Epithelial cell of esophagus (primary cell): ENCODE measurements around the gene ARHGAP42.

Experiments
- DNase-seq: peaks from one replicate; pipeline ENCODE4 v3.0.0; 2010; ENCODE audit warnings: low read depth
- H3K4me3 ChIP-seq: 2 replicates; pipeline ENCODE4 v1.5.1; 2011; ENCODE audit warnings: mild to moderate bottlenecking, low read length, control low read depth
- CTCF ChIP-seq: IDR thresholded peaks from 2 replicates; pipeline ENCODE4 v1.5.1; 2011; ENCODE audit warnings: low read depth, mild to moderate bottlenecking, low read length, control low read depth, inconsistent platforms; ENCODE audit not compliant: insufficient read depth; ENCODE audit errors: missing control alignments

Gene ARHGAP42

GRCh38 chr11:100925935-100926334 is 238.8 kb downstream of the ARHGAP42 start:
- H3K4me3 ChIP-seq: no peak overlapping the region
- no peak for TF ChIP-seq CTCF
- peak; percentile 61 for DNase-seq

GRCh38 chr11:100927579-100927978 is 240.5 kb downstream of the ARHGAP42 start:
- no peak for DNase-seq
- H3K4me3 ChIP-seq: no peak overlapping the region
- no peak for TF ChIP-seq CTCF

- no peak for TF ChIP-seq CTCF
- no peak for DNase-seq
- H3K4me3 ChIP-seq: no peak overlapping the region
Observed at GRCh38 chr11:100928426-100928825, 241.3 kb downstream of the ARHGAP42 start.

GRCh38 chr11:100929377-100929776 is 242.3 kb downstream of the ARHGAP42 start:
- no peak overlapping the region for H3K4me3 ChIP-seq
- TF ChIP-seq CTCF: no peak
- DNase-seq: peak; percentile 9

- peak; percentile 51 for TF ChIP-seq CTCF
- peak; percentile 70 for DNase-seq
- H3K4me3 ChIP-seq: no peak overlapping the region
Observed at GRCh38 chr11:100930185-100930778, 243.2 kb downstream of the ARHGAP42 start.

- H3K4me3 ChIP-seq: no peak overlapping the region
- TF ChIP-seq CTCF: peak; percentile 47
- DNase-seq: peak; percentile 45
Observed at GRCh38 chr11:100932474-100933100, 245.5 kb downstream of the ARHGAP42 start.

GRCh38 chr11:100936781-100937180 is 249.7 kb downstream of the ARHGAP42 start:
- no peak for TF ChIP-seq CTCF
- no peak for DNase-seq
- H3K4me3 ChIP-seq: no peak overlapping the region
